Transverse colon (tissue), 4 donors: ENCODE results near the gene PGRMC2. TPM values are rescaled to one million over a fixed set of nuclear protein-coding genes. Genes with fewer than 3 reads are reported as not detected.
A peak's percentile ranks its signal among the peaks of the same experiment; 100 is the strongest.

Experiments
- DNase-seq: peaks from one replicate; pipeline ENCODE4 v3.0.0-alpha.2; 2019
- H3K27ac ChIP-seq, 4 donors: fragments of 200-600 bp; sonication (generic); 2 replicates each; pipeline ENCODE4 v1.5.1; 2016 to 2018; ENCODE audit warnings: inconsistent platforms in 4 of 4
- H3K27me3 ChIP-seq: fragments of 200-600 bp; sonication (generic); 2 replicates; pipeline ENCODE4 v1.5.1; 2017; ENCODE audit warnings: inconsistent platforms
- H3K36me3 ChIP-seq, 4 donors: fragments of 200-600 bp; sonication (generic); 2 replicates each; pipeline ENCODE4 v1.5.1; 2017 to 2019; ENCODE audit warnings: inconsistent platforms in 4 of 4
- H3K4me1 ChIP-seq, 4 donors: fragments of 200-600 bp; sonication (generic); 2 replicates each; pipeline ENCODE4 v1.5.1; 2017 to 2020; ENCODE audit warnings: inconsistent platforms in 4 of 4
- H3K4me3 ChIP-seq, 4 donors: fragments of 200-600 bp; sonication (generic); 1 replicate in 1 of 4; 2 replicates in 3 of 4; pipeline versions ENCODE4 v1.5.1 to v1.6.1; 2017 to 2019; ENCODE audit warnings: inconsistent platforms in 4 of 4
- H3K9me3 ChIP-seq, 2 donors: fragments of 200-600 bp; sonication (generic); 2 replicates each; pipeline ENCODE4 v1.5.1; 2017 to 2019; ENCODE audit warnings: inconsistent platforms in 2 of 2
- EP300 ChIP-seq: sonication (generic); formaldehyde crosslinking; IDR thresholded peaks from one replicate; pipeline ENCODE4 v1.6.1; 2017; ENCODE audit warnings: antibody characterized with exemption, low read depth
- POLR2A ChIP-seq: fragments of 450-650 bp; IDR thresholded peaks from one replicate; pipeline ENCODE4 v1.6.1; 2016; ENCODE audit warnings: antibody characterized with exemption, mild to moderate bottlenecking, moderate library complexity
- POLR2AphosphoS5 ChIP-seq, 3 donors: sonication (generic); formaldehyde crosslinking; IDR thresholded peaks; one replicate each; pipeline ENCODE4 v1.6.1; 2016; ENCODE audit warnings: antibody characterized with exemption in 3 of 3
- WGBS, 2 donors: methylation state at CpG; one replicate each; pipeline ENCODE4 v1.1.5; 2018; ENCODE audit warnings: low coverage in 1 of 2; 5-methylcytosine and 5-hydroxymethylcytosine counted together
- in situ Hi-C, 4 donors: fragments of 200-750 bp; cut with MboI; loops; one replicate each; pipeline versions ENCODE4 v1.15.0 to v1.15.1; 2017; ENCODE audit warnings: low sequenced_read_pairs in 3 of 4, low pct_ligation_motif_present in 1 of 4, low pct_unique_long_range_greater_than_20kb in 1 of 4
- intact Hi-C: fragments of 100-400 bp; cut with DNase I; formaldehyde crosslinking; loops from one replicate; pipeline ENCODE4 v1.15.1; 2023; ENCODE audit warnings: low total_unique reads
- total RNA-seq, 4 donors: library from RNA; depleted of rRNA; stranded (reverse); fragments of >200 nt; gene quantifications; one replicate each; pipeline ENCODE4 v1.1.0, GENCODE V29; 2016
- TF ChIP-seq, protein P1 (sequence below), 5 experiments: fragments of 200-600 bp in 3 of 5; fragments of 450-650 bp in 2 of 5; sonication (generic) in 3 of 5; IDR thresholded peaks; 1 replicate in 2 of 5; 2 replicates in 3 of 5; pipeline ENCODE4 v1.5.1; 2016 to 2017; ENCODE audit warnings: antibody characterized with exemption in 5 of 5, inconsistent platforms in 3 of 5, mild to moderate bottlenecking in 2 of 5, moderate library complexity in 1 of 5

PGRMC2 gene
- total RNA-seq, 4 donors from 2014 or later, result 19.9 to 49.1 (median 31.4) TPM

DNA sequence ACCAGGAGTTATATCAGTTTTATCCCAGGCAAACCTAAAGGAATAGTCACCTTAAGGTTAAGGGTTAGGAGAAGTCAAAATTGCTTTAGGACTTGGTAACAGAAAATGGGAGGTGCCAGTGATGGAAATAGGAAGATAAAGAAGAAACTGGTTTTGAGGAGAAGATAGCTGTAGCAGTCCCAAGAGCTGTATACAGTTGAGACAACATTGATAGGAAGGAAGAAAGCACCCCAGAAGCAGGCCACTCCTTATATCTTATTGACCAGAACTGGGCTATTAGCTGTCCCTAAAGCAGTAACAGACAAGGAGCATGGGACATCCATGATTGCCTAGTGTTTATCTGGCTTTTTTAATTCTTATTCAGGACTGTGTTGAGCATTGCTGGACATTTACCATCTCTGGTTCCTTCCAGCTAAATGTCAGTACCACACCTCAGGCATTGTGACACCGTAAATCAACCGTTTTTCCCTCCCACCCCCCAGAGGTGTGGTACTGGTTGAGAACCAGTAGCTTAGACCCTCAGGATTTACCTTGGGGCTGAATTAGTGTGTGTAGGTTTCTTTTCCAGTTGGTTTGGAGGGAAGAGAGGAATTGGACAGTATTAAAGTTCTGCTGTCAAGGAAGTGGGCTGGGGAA lies 2.0 kb upstream of the PGRMC2 start:
- Histone ChIP-seq H3K4me1 (peaks cover 0 to 26% (median 15%) of the 10 kb centered on the region in 4 donors), H3K36me3 (no peaks in the 10 kb centered on the region), H3K27ac (peak overlapping the region in 2 of 4 donors; percentile 91 to 94), H3K27me3 (no peaks in the 10 kb centered on the region), H3K9me3 (no peaks in the 10 kb centered on the region), H3K4me3 (no peak overlapping the region)
- WGBS, 2 donors, result 89 to 100% methylated on average over 1 to 2 of the region's 2 CpGs
- DNase-seq, result no peak
- intact Hi-C loops, result loop anchor here (10.0 kb wide), 1 partner anchor 265 kb away; no protein-coding TSS in a partner anchor
- TF ChIP-seq, protein P1, sequence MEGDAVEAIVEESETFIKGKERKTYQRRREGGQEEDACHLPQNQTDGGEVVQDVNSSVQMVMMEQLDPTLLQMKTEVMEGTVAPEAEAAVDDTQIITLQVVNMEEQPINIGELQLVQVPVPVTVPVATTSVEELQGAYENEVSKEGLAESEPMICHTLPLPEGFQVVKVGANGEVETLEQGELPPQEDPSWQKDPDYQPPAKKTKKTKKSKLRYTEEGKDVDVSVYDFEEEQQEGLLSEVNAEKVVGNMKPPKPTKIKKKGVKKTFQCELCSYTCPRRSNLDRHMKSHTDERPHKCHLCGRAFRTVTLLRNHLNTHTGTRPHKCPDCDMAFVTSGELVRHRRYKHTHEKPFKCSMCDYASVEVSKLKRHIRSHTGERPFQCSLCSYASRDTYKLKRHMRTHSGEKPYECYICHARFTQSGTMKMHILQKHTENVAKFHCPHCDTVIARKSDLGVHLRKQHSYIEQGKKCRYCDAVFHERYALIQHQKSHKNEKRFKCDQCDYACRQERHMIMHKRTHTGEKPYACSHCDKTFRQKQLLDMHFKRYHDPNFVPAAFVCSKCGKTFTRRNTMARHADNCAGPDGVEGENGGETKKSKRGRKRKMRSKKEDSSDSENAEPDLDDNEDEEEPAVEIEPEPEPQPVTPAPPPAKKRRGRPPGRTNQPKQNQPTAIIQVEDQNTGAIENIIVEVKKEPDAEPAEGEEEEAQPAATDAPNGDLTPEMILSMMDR (IDR thresholded peaks at IDR 0.05), result no peak
- TF ChIP-seq POLR2AphosphoS5 (IDR thresholded peaks at IDR 0.05), result no peak
- no peak for TF ChIP-seq POLR2A
- TF ChIP-seq EP300, result no peak
- in situ Hi-C loops, result loop anchor here in 2 of 4 donors (25.0 kb wide), 2 partner anchors 273 to 523 kb away; partner anchors contain the start of gene JADE1 (in 1 of the 2)

DNA sequence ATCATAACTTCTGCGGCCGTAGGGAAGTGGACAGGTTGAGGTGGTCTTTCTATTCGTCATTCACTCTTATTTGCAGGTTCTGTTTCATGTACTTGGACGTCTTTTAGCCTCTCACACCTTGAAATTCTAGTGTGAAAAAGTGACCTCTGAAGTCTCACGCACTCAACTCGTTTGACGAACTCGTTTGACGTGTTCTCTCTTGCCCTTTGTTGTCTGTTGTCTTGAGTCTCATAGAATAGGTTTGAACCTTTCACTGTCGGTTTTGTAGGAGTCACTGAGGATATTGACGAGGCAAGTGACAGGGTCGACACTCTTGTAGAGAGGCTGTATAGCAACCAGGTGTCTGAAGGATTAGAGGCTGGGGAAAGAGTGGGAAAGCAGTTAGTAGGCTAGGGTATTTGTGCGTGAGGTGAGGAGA lies 1.1 kb upstream of the PGRMC2 start:
- peak; percentile 30 for DNase-seq
- peak overlapping the region; percentile 10 to 98 (median 78) for H3K4me3 ChIP-seq
- intact Hi-C loops, result loop anchor here (10.0 kb wide), 1 partner anchor 266 kb away; no protein-coding TSS in a partner anchor
- no peak for TF ChIP-seq EP300
- TF ChIP-seq POLR2A, result no peak
- TF ChIP-seq POLR2AphosphoS5 (IDR thresholded peaks at IDR 0.05), result peak in 2 of 3 donors; percentile 2 to 3
- WGBS, 2 donors, result 4 to 8% methylated on average over 11 to 13 of the region's 13 CpGs
- no peaks in the 10 kb centered on the region for H3K36me3 ChIP-seq
- H3K27ac ChIP-seq, result peak overlapping the region; percentile 90 to 96 (median 92)
- in situ Hi-C loops, result loop anchor here in 2 of 4 donors (25.0 kb wide), 2 partner anchors 274 to 524 kb away; partner anchors contain the start of gene JADE1 (in 1 of the 2)
- H3K9me3 ChIP-seq, result no peaks in the 10 kb centered on the region
- no peaks in the 10 kb centered on the region for H3K27me3 ChIP-seq
- H3K4me1 ChIP-seq, result peaks cover 6 to 35% (median 17%) of the 10 kb centered on the region in 4 donors

DNA sequence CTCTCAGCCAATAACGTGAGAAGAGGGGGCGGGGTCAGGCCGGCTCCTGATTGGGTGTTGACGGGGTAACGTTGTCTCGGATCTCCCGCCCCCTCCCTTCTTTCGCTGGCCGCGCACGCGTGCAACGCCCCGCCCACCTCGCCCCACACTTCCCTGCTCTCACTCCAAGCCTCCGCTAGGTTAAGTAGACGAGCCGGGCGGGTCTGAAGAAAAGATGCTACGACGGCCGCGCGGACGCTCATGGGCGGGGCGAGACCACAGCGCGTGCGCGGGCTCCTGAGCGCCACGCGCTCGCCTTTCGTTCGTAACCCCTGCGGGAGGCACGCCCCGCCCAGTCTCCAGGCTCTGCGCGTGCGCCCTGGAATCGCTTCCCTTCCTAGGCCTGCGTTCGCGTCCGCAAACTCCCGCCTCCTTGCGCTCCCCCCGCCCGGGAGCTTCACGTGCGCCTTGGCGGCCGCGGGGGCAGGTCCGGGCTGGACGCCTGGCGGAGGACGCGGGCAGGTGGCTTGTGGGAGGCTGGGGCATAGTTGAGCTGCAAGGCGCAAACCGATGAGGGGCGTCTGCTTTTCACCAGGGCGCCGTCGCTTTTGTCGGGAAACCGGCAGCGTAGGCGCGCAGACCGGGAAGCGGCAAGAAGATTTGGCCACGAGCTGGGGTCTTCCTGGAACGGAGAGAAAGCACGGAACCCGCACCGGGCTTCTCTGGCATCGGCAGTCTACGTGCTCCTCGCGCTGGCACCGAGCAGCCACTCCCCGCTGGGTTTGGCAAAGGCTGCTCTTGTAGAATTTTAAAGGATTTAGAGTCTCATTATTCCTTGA lies 467 bp upstream of the PGRMC2 start:
- intact Hi-C loops (loop anchor here (10.0 kb wide), 1 partner anchor 267 kb away; no protein-coding TSS in a partner anchor), in situ Hi-C loops (loop anchor here in 2 of 4 donors (25.0 kb wide), 2 partner anchors 274 to 524 kb away; partner anchors contain the start of gene JADE1 (in 1 of the 2))
- peak; percentile 100 for DNase-seq
- 0% methylated on average over 41 of the region's 86 CpGs; no CpG with 5 or more reads in 1 of the 2 donors for WGBS, 2 donors
- H3K4me1 ChIP-seq, result peaks cover 6 to 41% (median 17%) of the 10 kb centered on the region in 4 donors
- TF ChIP-seq POLR2AphosphoS5 (IDR thresholded peaks at IDR 0.05), result peak; percentile 84 to 95 (median 91)
- TF ChIP-seq, protein P1 (IDR thresholded peaks at IDR 0.05), result peak; percentile 32 to 74 (median 39)
- peak; percentile 79 for TF ChIP-seq POLR2A
- no peak for TF ChIP-seq EP300
- peak overlapping the region; percentile 10 to 98 (median 78) for H3K4me3 ChIP-seq
- H3K36me3 ChIP-seq, result no peaks in the 10 kb centered on the region
- no peaks in the 10 kb centered on the region for H3K27me3 ChIP-seq
- H3K9me3 ChIP-seq, result no peaks in the 10 kb centered on the region
- H3K27ac ChIP-seq, result peak overlapping the region; percentile 90 to 96 (median 92)

DNA sequence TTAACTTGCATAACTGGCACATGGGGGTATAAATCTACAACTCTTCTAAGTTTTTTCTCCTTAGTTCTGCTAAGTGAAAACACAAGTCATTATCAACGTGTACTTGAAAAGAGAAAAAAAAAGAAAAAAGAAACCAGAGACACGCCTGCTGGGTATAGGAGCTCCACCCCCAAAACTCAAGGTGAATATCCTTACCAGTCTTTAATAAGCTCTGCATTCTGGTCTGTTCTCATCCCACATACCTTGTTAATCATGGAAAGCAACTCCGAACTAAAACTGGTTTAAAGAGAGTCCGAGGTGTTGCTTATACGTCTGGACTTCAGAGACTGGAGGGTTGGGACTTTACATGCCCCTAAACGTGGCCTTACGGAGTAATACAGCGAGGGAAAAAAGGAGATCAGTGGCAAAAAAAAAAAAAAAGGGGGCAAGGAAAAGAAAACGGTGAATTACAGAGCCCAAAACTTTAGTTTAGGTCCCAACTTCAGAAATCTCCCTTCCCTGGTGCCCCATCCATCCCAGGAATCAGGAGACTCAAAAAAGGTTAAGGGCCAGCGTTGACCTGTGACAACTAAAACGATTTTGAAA lies 1.0 kb downstream of the PGRMC2 start:
- 0 to 2% methylated on average over 11 of the region's 11 CpGs for whole genome bisulfite sequencing, 2 donors
- TF ChIP-seq POLR2A (peak; percentile 80), EP300 (no peak), POLR2AphosphoS5 (IDR thresholded peaks at IDR 0.05) (peak; percentile 62 to 83 (median 79))
- in situ Hi-C loops (loop anchor here in 2 of 4 donors (25.0 kb wide), 2 partner anchors 276 to 526 kb away; partner anchors contain the start of gene JADE1 (in 1 of the 2)), intact Hi-C loops (loop anchor here (10.0 kb wide), 1 partner anchor 268 kb away; no protein-coding TSS in a partner anchor)
- peaks cover 6 to 53% (median 17%) of the 10 kb centered on the region in 4 donors for H3K4me1 ChIP-seq
- H3K9me3 ChIP-seq, result no peaks in the 10 kb centered on the region
- DNase-seq, result no peak
- peak overlapping the region; percentile 90 to 96 (median 92) for H3K27ac ChIP-seq
- H3K36me3 ChIP-seq, result no peaks in the 10 kb centered on the region
- H3K4me3 ChIP-seq, result peak overlapping the region; percentile 67 to 98 (median 78)
- H3K27me3 ChIP-seq, result no peaks in the 10 kb centered on the region
